HEK293T (cell line): ENCODE data around the gene MYPOP.

ENCODE experiments used
- ARNT ChIP-seq: fragments of 450-650 bp; IDR thresholded peaks from 2 replicates; pipeline ENCODE4 v1.6.1; 2017; ENCODE audit warnings: mild to moderate bottlenecking
- BHLHE40 ChIP-seq: fragments of 450-650 bp; IDR thresholded peaks from 2 replicates; pipeline ENCODE4 v1.6.1; 2016; ENCODE audit warnings: mild to moderate bottlenecking, moderate library complexity, borderline replicate concordance
- CTBP1 ChIP-seq: fragments of 450-650 bp; IDR thresholded peaks from 2 replicates; pipeline ENCODE4 v1.6.1; 2016; ENCODE audit warnings: borderline replicate concordance
- ELF4 ChIP-seq: fragments of 450-650 bp; IDR thresholded peaks from 2 replicates; pipeline ENCODE4 v1.6.1; 2017; ENCODE audit warnings: antibody characterized with exemption
- FOXA1 ChIP-seq: fragments of 450-650 bp; IDR thresholded peaks from 2 replicates; pipeline ENCODE4 v1.6.1; 2016; ENCODE audit warnings: mild to moderate bottlenecking
- FOXK2 ChIP-seq: fragments of 450-650 bp; IDR thresholded peaks from 2 replicates; pipeline ENCODE4 v1.6.1; 2016; ENCODE audit warnings: mild to moderate bottlenecking
- FOXM1 ChIP-seq: fragments of 450-650 bp; IDR thresholded peaks from 2 replicates; pipeline ENCODE4 v1.6.1; 2017; ENCODE audit warnings: mild to moderate bottlenecking, borderline replicate concordance
- HDGF ChIP-seq: fragments of 450-650 bp; IDR thresholded peaks from 2 replicates; pipeline ENCODE4 v1.6.1; 2017; ENCODE audit warnings: antibody characterized with exemption, borderline replicate concordance
- L3MBTL2 ChIP-seq: fragments of 450-650 bp; conservative IDR thresholded peaks from 2 replicates; pipeline ENCODE4 v1.6.1; 2016; ENCODE audit warnings: mild to moderate bottlenecking
- LEF1 ChIP-seq: fragments of 450-650 bp; IDR thresholded peaks from 2 replicates; pipeline ENCODE4 v1.6.1; 2017; ENCODE audit warnings: mild to moderate bottlenecking, borderline replicate concordance
- SP1 ChIP-seq: fragments of 450-650 bp; IDR thresholded peaks from 2 replicates; pipeline ENCODE4 v1.6.1; 2017

GRCh38 chr19:45911291-45911690 lies 8.9 kb upstream of the MYPOP start:
- TF ChIP-seq L3MBTL2 (no peak), FOXA1 (no peak), SP1 (no peak), CTBP1 (no peak), ELF4 (no peak), LEF1 (no peak), ARNT (no peak), FOXK2 (no peak), BHLHE40 (no peak), FOXM1 (no peak), HDGF (no peak)
